ENCODE results near the gene AKAP3.

Gene AKAP3

GRCh38 chr12:4615667-4616066, 33.2 kb downstream of the AKAP3 start:
- H3K4me1 Mint-ChIP-seq: no peaks in the 10 kb centered on the region
- no peak overlapping the region for H3K27ac Mint-ChIP-seq
- H3K36me3 Mint-ChIP-seq (ENCODE audit: low read depth): peaks cover 26% of the 10 kb centered on the region
- no peak for TF ChIP-seq CTCF (IDR thresholded peaks at IDR 0.05; ENCODE audit: unreplicated experiment in 3 of 3)
- H3K27me3 Mint-ChIP-seq (ENCODE audit: low read depth): no peaks in the 10 kb centered on the region
- H3K4me3 Mint-ChIP-seq: no peak overlapping the region
- no peaks in the 10 kb centered on the region for H3K9me3 Mint-ChIP-seq

DNA sequence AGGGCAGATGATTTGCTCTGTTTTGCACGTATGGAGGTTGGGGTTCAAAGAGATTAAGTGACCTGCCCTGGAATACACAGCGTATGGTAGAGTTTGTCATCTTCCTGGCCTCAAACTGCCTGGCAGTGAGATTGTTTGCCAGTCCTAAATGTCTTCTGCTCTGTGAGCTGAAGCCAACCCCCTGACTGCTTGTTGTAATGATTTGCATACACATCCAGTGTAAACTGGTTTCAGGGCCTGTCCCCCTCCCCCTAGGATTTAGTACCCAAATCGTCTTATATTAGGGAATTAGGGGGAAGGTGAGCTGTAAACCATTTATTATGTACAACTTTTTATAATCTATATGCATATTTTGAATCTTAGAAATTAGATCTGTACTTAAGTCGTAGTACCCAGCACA, 38.4 kb downstream of the AKAP3 start:
- H3K4me3 Mint-ChIP-seq: no peak overlapping the region
- no peaks in the 10 kb centered on the region for H3K9me3 Mint-ChIP-seq
- peaks cover 7% of the 10 kb centered on the region for H3K4me1 Mint-ChIP-seq
- H3K27ac Mint-ChIP-seq: no peak overlapping the region
- no peaks in the 10 kb centered on the region for H3K27me3 Mint-ChIP-seq (ENCODE audit: low read depth)
- no peak for TF ChIP-seq CTCF (IDR thresholded peaks at IDR 0.05; ENCODE audit: unreplicated experiment in 3 of 3)
- peaks cover 26% of the 10 kb centered on the region for H3K36me3 Mint-ChIP-seq (ENCODE audit: low read depth)

- peaks cover 13% of the 10 kb centered on the region for H3K4me1 Mint-ChIP-seq
- TF ChIP-seq CTCF (IDR thresholded peaks at IDR 0.05; ENCODE audit: unreplicated experiment in 3 of 3): no peak
- no peak overlapping the region for H3K27ac Mint-ChIP-seq
- peaks cover 5% of the 10 kb centered on the region for H3K27me3 Mint-ChIP-seq (ENCODE audit: low read depth)
- H3K36me3 Mint-ChIP-seq (ENCODE audit: low read depth): peaks cover 18% of the 10 kb centered on the region
- H3K4me3 Mint-ChIP-seq: no peak overlapping the region
- H3K9me3 Mint-ChIP-seq: no peaks in the 10 kb centered on the region
Measured at GRCh38 chr12:4609071-4609470, 39.8 kb downstream of the AKAP3 start.

GRCh38 chr12:4607056-4607455, 41.8 kb downstream of the AKAP3 start:
- no peak for TF ChIP-seq CTCF (IDR thresholded peaks at IDR 0.05; ENCODE audit: unreplicated experiment in 3 of 3)
- H3K4me1 Mint-ChIP-seq: peaks cover 13% of the 10 kb centered on the region
- H3K27ac Mint-ChIP-seq: peak overlapping the region in 2 of 3 experiments; percentile 4 to 79
- H3K9me3 Mint-ChIP-seq: no peaks in the 10 kb centered on the region
- H3K36me3 Mint-ChIP-seq (ENCODE audit: low read depth): peaks cover 4% of the 10 kb centered on the region
- peaks cover 16% of the 10 kb centered on the region for H3K27me3 Mint-ChIP-seq (ENCODE audit: low read depth)
- peak overlapping the region; percentile 55 to 81 (median 66) for H3K4me3 Mint-ChIP-seq

DNA sequence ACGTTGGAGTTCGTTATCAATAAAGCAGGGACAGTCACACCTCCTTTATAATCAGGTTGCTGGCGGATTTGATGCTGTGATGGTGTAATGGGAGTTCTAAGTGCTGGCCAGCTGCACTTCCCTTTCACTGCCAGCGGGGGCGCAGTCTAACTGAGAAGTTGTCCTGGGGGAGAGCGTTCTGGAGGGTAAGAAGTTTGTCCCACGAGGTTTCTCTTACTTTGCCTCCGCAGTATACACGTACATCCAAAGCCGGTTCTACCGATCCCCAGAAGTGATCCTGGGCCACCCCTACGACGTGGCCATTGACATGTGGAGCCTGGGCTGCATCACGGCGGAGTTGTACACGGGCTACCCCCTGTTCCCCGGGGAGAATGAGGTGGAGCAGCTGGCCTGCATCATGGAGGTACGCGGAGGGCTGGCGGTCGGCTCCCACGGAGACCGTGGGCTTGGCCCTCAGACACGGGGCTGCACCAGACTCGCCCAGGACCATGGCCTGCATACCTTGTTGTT, 44.1 kb downstream of the AKAP3 start:
- H3K36me3 Mint-ChIP-seq (ENCODE audit: low read depth): no peaks in the 10 kb centered on the region

More for the DNA sequence above, 44.1 kb downstream of the AKAP3 start:
- H3K4me3 Mint-ChIP-seq: peak overlapping the region; percentile 95 to 99 (median 98)
- peaks cover 24% of the 10 kb centered on the region for H3K27me3 Mint-ChIP-seq (ENCODE audit: low read depth)
- peak overlapping the region; percentile 57 to 86 (median 78) for H3K27ac Mint-ChIP-seq
- peak; percentile 99 to 100 (median 99) for TF ChIP-seq CTCF (IDR thresholded peaks at IDR 0.05; ENCODE audit: unreplicated experiment in 3 of 3)
- peaks cover 13% of the 10 kb centered on the region for H3K4me1 Mint-ChIP-seq
- H3K9me3 Mint-ChIP-seq: no peaks in the 10 kb centered on the region
